ENCODE data around the gene ZBBX. TPM values are rescaled to one million over a fixed set of nuclear protein-coding genes. Genes with fewer than 3 reads are reported as not detected.
"Not testable (repeated sequence)": the region's sequence is repeated elsewhere in the genome, so short reads cannot be mapped to it uniquely, and the experiment has no call there.

Gene ZBBX
- total RNA-seq (2014; rRNA removed) = 1.0 TPM in 1 of 2 replicates, not detected in the other
- percentile 17 among the genes with signal in this experiment for Bru-seq, nascent RNA
- BruChase-seq, experiment 1, labeled RNA remaining after a 6-hour chase = percentile 13 among the genes with signal in this experiment
- percentile 13 among the genes with signal in this experiment for BruChase-seq, experiment 2, labeled RNA remaining after a 2-hour chase
- long read RNA-seq = 0 reads

GRCh38 chr3:167380004-167380689 lies at the start of gene ZBBX:
ZBBX (minus strand) TSS chr3:167380297; CDS start chr3:167372901, 7,396 bp downstream.
- no TSS peak for BruUV-seq (replicated peaks)
- Histone ChIP-seq H3K27me3 (ENCODE audit: low read length) (no peaks in the 10 kb centered on the region), H4K20me1 (ENCODE audit: low read length) (no peaks in the 10 kb centered on the region), H3K9me3 (ENCODE audit: low read length) (no peaks in the 10 kb centered on the region), H3K4me1 (ENCODE audit: insufficient read depth, low read length) (no peaks in the 10 kb centered on the region), H3K9me2 (replicated peaks; ENCODE audit: low read length) (no peaks in the 10 kb centered on the region), H3F3A (ENCODE audit: low read length, unreplicated experiment) (no peaks in the 10 kb centered on the region), H2AFZ (ENCODE audit: low read length) (peak within 1 kb of the TSS; percentile 16), H3K79me2 (ENCODE audit: low read length) (no peaks in the 10 kb centered on the region), H3K27ac (ENCODE audit: low read length) (no peak within 1 kb of the TSS), H3K36me3 (ENCODE audit: low read depth, low read length) (no peaks in the 10 kb centered on the region), H3K4me2 (ENCODE audit: low read length) (peak within 1 kb of the TSS; percentile 58), H3K9ac (ENCODE audit: low read length) (no peak within 1 kb of the TSS), H3K4me3 (ENCODE audit: low read length) (peak within 1 kb of the TSS; percentile 45)
- intact Hi-C loops (cut with micrococcal nuclease) = no loop called here
- ChIA-PET CTCF (interaction anchor here (0.6 to 1.1 kb wide), 5 partner anchors 45 to 1691 kb away, joined by 3 to 7 read pairs (median 3); no protein-coding TSS in a partner anchor), POLR2A (ENCODE audit: unreplicated experiment) (interaction anchor here (0.6 kb wide), 1 partner anchor 17 kb away, joined by 5 read pairs; no protein-coding TSS in a partner anchor)
- TF ChIP-seq CTCF (conservative IDR thresholded peaks at IDR 0.05; ENCODE audit: low read depth, low read length) (peak; percentile 90), EZH2phosphoT487 (IDR thresholded peaks at IDR 0.05; ENCODE audit: borderline replicate concordance, low read length) (no peak)
- DNase-seq (peak; percentile 94), ATAC-seq (peak; percentile 97)

- H3K4me1 ChIP-seq (ENCODE audit: insufficient read depth, low read length); H4K20me1 ChIP-seq (ENCODE audit: low read length); POLR2A ChIA-PET (ENCODE audit: unreplicated experiment); H3F3A ChIP-seq (ENCODE audit: low read length, unreplicated experiment); H3K9me2 ChIP-seq (replicated peaks; ENCODE audit: low read length); H3K79me2 ChIP-seq (ENCODE audit: low read length); BruUV-seq (replicated peaks); H3K27ac ChIP-seq (ENCODE audit: low read length); H3K9ac ChIP-seq (ENCODE audit: low read length); H3K9me3 ChIP-seq (ENCODE audit: low read length); ATAC-seq; H2AFZ ChIP-seq (ENCODE audit: low read length); H3K4me2 ChIP-seq (ENCODE audit: low read length); H3K36me3 ChIP-seq (ENCODE audit: low read depth, low read length); DNase-seq; CTCF ChIA-PET; H3K27me3 ChIP-seq (ENCODE audit: low read length); H3K4me3 ChIP-seq (ENCODE audit: low read length); intact Hi-C loops (cut with micrococcal nuclease): not testable (repeated sequence)
Observed at GRCh38 chr3:167426962-167427361, 46.9 kb upstream of the ZBBX start.

GRCh38 chr3:167422396-167422795 lies 42.3 kb upstream of the ZBBX start:
- H4K20me1 ChIP-seq (ENCODE audit: low read length); H2AFZ ChIP-seq (ENCODE audit: low read length); H3F3A ChIP-seq (ENCODE audit: low read length, unreplicated experiment); H3K79me2 ChIP-seq (ENCODE audit: low read length); intact Hi-C loops (cut with micrococcal nuclease); DNase-seq; H3K4me1 ChIP-seq (ENCODE audit: insufficient read depth, low read length); H3K36me3 ChIP-seq (ENCODE audit: low read depth, low read length); H3K27ac ChIP-seq (ENCODE audit: low read length); H3K4me2 ChIP-seq (ENCODE audit: low read length); CTCF ChIA-PET; H3K9me3 ChIP-seq (ENCODE audit: low read length); ATAC-seq; H3K4me3 ChIP-seq (ENCODE audit: low read length); BruUV-seq (replicated peaks); H3K9me2 ChIP-seq (replicated peaks; ENCODE audit: low read length); POLR2A ChIA-PET (ENCODE audit: unreplicated experiment); H3K27me3 ChIP-seq (ENCODE audit: low read length); H3K9ac ChIP-seq (ENCODE audit: low read length): not testable (repeated sequence)

Measured in PC-3 (cell line).